Measurements from ENCODE around the gene SYT8.

Gene SYT8

DNA sequence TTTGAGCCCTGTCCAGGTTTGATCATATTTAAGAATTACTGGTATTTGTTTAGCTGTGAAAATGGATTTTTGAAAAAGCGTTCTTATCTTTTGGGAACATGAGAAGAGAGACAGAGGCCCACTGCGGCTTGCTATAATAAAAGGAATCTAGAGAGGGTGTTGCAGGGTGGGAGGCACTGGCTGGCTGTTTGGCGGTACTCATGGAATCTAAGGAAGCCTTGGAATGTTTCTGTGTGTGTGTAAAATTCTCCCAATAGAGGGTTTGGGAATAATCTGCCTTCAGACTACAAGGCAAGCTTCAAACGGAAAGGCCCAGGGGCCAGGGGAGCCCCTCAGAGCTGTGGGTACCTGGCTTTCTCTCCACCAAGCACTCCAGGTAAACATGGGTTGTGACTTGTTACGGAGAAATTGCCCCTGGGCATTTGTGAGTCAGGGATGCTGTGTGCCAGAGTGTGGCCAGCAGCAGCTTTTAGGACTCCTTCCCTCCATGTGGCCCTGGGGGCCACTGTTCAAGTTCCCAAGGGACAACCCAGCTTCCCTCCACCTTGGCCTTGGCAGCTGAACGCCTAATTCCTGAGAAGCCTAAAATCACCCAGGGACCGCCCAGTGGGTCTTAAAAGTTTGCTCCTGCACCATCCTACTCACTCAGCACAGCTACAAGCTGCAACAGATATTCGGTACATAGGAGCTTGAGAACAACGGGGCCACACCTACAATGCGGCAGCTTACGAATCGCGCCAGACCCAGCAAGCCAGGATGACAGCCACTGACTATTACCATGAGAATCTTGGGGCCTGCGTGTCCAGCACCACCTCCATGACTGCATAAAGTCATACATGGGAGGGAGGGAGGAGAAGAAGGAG, 14.1 kb upstream of the SYT8 start:
- H3K27ac ChIP-seq (ENCODE audit: extremely low read depth, low read depth, low read length): no peak overlapping the region
- POLR2A ChIA-PET: no interaction called here

DNA sequence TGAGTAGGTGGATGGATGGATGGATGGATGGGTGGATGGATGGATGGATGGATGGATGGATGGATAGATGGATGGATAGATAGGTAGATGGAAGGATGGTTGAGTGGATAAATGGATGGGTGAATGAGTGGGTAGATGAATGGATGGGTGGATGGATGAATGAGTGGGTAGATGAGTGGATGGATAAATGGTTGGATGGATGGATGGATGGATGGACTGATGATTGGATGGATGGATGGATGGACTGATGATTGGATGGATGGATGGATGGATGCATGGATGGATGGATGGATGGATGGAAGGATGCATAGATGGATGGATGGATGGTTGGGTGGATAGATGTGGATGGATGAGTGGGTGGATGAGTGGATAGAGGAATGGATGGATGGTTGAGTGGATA, 13.2 kb upstream of the SYT8 start:
- no peaks in the 10 kb centered on the region for H3K36me3 ChIP-seq (ENCODE audit: control insufficient read depth in 2 of 2, insufficient read depth in 1 of 2, low read length in 2 of 2)
- H3K27ac ChIP-seq (ENCODE audit: extremely low read depth, low read depth, low read length): no peak overlapping the region
- TF ChIP-seq OSR2 (tag by site-specific recombination; IDR thresholded peaks at IDR 0.05) (no peak), ZNF514 (tag by site-specific recombination; IDR thresholded peaks at IDR 0.05) (no peak), ZFP3 (tag by site-specific recombination; IDR thresholded peaks at IDR 0.05; ENCODE audit: low read depth) (no peak), ZNF366 (tag by site-specific recombination; conservative IDR thresholded peaks at IDR 0.05) (peak; percentile 98), ZBTB17 (tag by site-specific recombination; IDR thresholded peaks at IDR 0.05) (peak; percentile 100), ZFHX2 (tag by site-specific recombination; conservative IDR thresholded peaks at IDR 0.05) (peak; percentile 40), EGR2 (tag by site-specific recombination; IDR thresholded peaks at IDR 0.05; ENCODE audit: low read depth) (peak; percentile 73; the same call in 1 of the 2 replicates), ZEB2 (tag by site-specific recombination; IDR thresholded peaks at IDR 0.05) (no peak)
- TF ChIP-seq, protein P1, sequence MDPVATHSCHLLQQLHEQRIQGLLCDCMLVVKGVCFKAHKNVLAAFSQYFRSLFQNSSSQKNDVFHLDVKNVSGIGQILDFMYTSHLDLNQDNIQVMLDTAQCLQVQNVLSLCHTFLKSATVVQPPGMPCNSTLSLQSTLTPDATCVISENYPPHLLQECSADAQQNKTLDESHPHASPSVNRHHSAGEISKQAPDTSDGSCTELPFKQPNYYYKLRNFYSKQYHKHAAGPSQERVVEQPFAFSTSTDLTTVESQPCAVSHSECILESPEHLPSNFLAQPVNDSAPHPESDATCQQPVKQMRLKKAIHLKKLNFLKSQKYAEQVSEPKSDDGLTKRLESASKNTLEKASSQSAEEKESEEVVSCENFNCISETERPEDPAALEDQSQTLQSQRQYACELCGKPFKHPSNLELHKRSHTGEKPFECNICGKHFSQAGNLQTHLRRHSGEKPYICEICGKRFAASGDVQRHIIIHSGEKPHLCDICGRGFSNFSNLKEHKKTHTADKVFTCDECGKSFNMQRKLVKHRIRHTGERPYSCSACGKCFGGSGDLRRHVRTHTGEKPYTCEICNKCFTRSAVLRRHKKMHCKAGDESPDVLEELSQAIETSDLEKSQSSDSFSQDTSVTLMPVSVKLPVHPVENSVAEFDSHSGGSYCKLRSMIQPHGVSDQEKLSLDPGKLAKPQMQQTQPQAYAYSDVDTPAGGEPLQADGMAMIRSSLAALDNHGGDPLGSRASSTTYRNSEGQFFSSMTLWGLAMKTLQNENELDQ (tag by site-specific recombination; IDR thresholded peaks at IDR 0.05; ENCODE audit: low read depth): no peak
- POLR2A ChIA-PET: no interaction called here
- H3K4me1 ChIP-seq (ENCODE audit: control insufficient read depth, insufficient read depth, low read length): no peaks in the 10 kb centered on the region
- no peak overlapping the region for H3K4me3 ChIP-seq (ENCODE audit: low read depth, low read length)
- CTCF ChIA-PET: interaction anchor here (2.0 kb wide), 1 partner anchor 11 kb away, joined by 14 read pairs; no protein-coding TSS in a partner anchor
- no peaks in the 10 kb centered on the region for H3K9me3 ChIP-seq (ENCODE audit: control insufficient read depth, insufficient read depth, low read depth, low read length)

More for the DNA sequence above, 14.1 kb upstream of the SYT8 start:
- Histone ChIP-seq H3K36me3 (ENCODE audit: control insufficient read depth in 2 of 2, insufficient read depth in 1 of 2, low read length in 2 of 2) (no peaks in the 10 kb centered on the region), H3K9me3 (ENCODE audit: control insufficient read depth, insufficient read depth, low read depth, low read length) (no peaks in the 10 kb centered on the region), H3K4me3 (ENCODE audit: low read depth, low read length) (no peak overlapping the region), H3K4me1 (ENCODE audit: control insufficient read depth, insufficient read depth, low read length) (no peaks in the 10 kb centered on the region)
- CTCF ChIA-PET: interaction anchor here (0.6 to 1.3 kb wide), 4 partner anchors 11 to 168 kb away, joined by 3 to 5 read pairs (median 4); no protein-coding TSS in a partner anchor
- TF ChIP-seq ZSCAN30 (tag by site-specific recombination; IDR thresholded peaks at IDR 0.05) (no peak), ZNF660 (tag by site-specific recombination; IDR thresholded peaks at IDR 0.05) (no peak), IKZF3 (tag by site-specific recombination; IDR thresholded peaks at IDR 0.05) (no peak), ZNF837 (tag by site-specific recombination; IDR thresholded peaks at IDR 0.05) (no peak), ZNF19 (tag by site-specific recombination; IDR thresholded peaks at IDR 0.05; ENCODE audit: low read depth) (no peak), ZNF596 (tag by site-specific recombination; IDR thresholded peaks at IDR 0.05) (no peak), TCF7L2 (IDR thresholded peaks at IDR 0.05; ENCODE audit: borderline replicate concordance, low read depth, low read length) (no peak), ZNF426 (tag by site-specific recombination; IDR thresholded peaks at IDR 0.05) (no peak), ZNF785 (tag by site-specific recombination; IDR thresholded peaks at IDR 0.05) (no peak), FEZF1 (tag by site-specific recombination; IDR thresholded peaks at IDR 0.05) (no peak), HOXD13 (CRISPR knock-in tag; IDR thresholded peaks at IDR 0.05; ENCODE audit: borderline replicate concordance) (no peak), MZF1 (tag by site-specific recombination; IDR thresholded peaks at IDR 0.05; ENCODE audit: borderline replicate concordance) (no peak), ZNF626 (tag by site-specific recombination; IDR thresholded peaks at IDR 0.05) (no peak), ZNF416 (tag by site-specific recombination; IDR thresholded peaks at IDR 0.05) (no peak), BCL11A (tag by site-specific recombination; IDR thresholded peaks at IDR 0.05; ENCODE audit: low read depth) (no peak)
- TF ChIP-seq, protein P2, sequence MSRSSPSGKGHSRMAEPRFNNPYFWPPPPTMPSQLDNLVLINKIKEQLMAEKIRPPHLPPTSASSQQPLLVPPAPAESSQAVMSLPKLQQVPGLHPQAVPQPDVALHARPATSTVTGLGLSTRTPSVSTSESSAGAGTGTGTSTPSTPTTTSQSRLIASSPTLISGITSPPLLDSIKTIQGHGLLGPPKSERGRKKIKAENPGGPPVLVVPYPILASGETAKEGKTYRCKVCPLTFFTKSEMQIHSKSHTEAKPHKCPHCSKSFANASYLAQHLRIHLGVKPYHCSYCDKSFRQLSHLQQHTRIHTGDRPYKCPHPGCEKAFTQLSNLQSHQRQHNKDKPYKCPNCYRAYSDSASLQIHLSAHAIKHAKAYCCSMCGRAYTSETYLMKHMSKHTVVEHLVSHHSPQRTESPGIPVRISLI (tag by site-specific recombination; IDR thresholded peaks at IDR 0.05): no peak
- TF ChIP-seq, protein P3, sequence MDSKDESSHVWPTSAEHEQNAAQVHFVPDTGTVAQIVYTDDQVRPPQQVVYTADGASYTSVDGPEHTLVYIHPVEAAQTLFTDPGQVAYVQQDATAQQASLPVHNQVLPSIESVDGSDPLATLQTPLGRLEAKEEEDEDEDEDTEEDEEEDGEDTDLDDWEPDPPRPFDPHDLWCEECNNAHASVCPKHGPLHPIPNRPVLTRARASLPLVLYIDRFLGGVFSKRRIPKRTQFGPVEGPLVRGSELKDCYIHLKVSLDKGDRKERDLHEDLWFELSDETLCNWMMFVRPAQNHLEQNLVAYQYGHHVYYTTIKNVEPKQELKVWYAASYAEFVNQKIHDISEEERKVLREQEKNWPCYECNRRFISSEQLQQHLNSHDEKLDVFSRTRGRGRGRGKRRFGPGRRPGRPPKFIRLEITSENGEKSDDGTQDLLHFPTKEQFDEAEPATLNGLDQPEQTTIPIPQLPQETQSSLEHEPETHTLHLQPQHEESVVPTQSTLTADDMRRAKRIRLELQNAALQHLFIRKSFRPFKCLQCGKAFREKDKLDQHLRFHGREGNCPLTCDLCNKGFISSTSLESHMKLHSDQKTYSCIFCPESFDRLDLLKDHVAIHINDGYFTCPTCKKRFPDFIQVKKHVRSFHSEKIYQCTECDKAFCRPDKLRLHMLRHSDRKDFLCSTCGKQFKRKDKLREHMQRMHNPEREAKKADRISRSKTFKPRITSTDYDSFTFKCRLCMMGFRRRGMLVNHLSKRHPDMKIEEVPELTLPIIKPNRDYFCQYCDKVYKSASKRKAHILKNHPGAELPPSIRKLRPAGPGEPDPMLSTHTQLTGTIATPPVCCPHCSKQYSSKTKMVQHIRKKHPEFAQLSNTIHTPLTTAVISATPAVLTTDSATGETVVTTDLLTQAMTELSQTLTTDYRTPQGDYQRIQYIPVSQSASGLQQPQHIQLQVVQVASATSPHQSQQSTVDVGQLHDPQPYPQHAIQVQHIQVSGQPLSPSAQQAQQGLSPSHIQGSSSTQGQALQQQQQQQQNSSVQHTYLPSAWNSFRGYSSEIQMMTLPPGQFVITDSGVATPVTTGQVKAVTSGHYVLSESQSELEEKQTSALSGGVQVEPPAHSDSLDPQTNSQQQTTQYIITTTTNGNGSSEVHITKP (tag by site-specific recombination; IDR thresholded peaks at IDR 0.05): no peak
- TF ChIP-seq, protein P4, sequence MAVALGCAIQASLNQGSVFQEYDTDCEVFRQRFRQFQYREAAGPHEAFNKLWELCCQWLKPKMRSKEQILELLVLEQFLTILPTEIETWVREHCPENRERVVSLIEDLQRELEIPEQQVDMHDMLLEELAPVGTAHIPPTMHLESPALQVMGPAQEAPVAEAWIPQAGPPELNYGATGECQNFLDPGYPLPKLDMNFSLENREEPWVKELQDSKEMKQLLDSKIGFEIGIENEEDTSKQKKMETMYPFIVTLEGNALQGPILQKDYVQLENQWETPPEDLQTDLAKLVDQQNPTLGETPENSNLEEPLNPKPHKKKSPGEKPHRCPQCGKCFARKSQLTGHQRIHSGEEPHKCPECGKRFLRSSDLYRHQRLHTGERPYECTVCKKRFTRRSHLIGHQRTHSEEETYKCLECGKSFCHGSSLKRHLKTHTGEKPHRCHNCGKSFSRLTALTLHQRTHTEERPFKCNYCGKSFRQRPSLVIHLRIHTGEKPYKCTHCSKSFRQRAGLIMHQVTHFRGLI (tag by site-specific recombination; IDR thresholded peaks at IDR 0.05): no peak

Measured in HEK293 (cell line).